Measurements from ENCODE around the gene ENAH.

- TF ChIP-seq CTCF (IDR thresholded peaks at IDR 0.05) (no peak), POLR2A (IDR thresholded peaks at IDR 0.05) (no peak)
Observed at GRCh38 chr1:225509376-225509707, 143.6 kb downstream of the ENAH start.
